ACC112 (cell line): Measurements from ENCODE around the gene NR2E1.

Source experiments
- H2AFZ ChIP-seq: fragments of 200-600 bp; sonication (generic); one replicate; pipeline ENCODE4 v1.6.0; 2017; ENCODE audit warnings: antibody characterized with exemption, low read length; ENCODE audit not compliant: unreplicated experiment
- H3K27ac ChIP-seq: fragments of 200-600 bp; sonication (generic); 2 replicates; pipeline ENCODE4 v1.5.1; 2014; ENCODE audit warnings: low read depth, mild to moderate bottlenecking, antibody characterized with exemption, low read length, moderate library complexity
- H3K27me3 ChIP-seq: fragments of 200-600 bp; sonication (generic); 2 replicates; pipeline ENCODE4 v1.6.1; 2014; ENCODE audit warnings: mild to moderate bottlenecking, antibody characterized with exemption, low read length, moderate library complexity, mixed read lengths; ENCODE audit not compliant: insufficient read depth
- H3K36me3 ChIP-seq: fragments of 200-600 bp; sonication (generic); 2 replicates; pipeline ENCODE4 v1.6.1; 2016; ENCODE audit warnings: mild to moderate bottlenecking, antibody characterized with exemption, low read length, moderate library complexity, mixed read lengths; ENCODE audit not compliant: insufficient read depth
- H3K4me1 ChIP-seq: fragments of 200-600 bp; sonication (generic); one replicate; pipeline ENCODE4 v1.6.1; 2016; ENCODE audit warnings: low read length, mixed read lengths; ENCODE audit not compliant: insufficient read depth, unreplicated experiment, control insufficient read depth
- H3K4me3 ChIP-seq: fragments of 200-600 bp; sonication (generic); 2 replicates; pipeline ENCODE4 v1.5.1; 2014; ENCODE audit warnings: mild to moderate bottlenecking, low read depth, low read length
- H3K79me2 ChIP-seq: fragments of 200-600 bp; sonication (generic); one replicate; pipeline ENCODE4 v1.6.0; 2016; ENCODE audit warnings: low read length; ENCODE audit not compliant: control insufficient read depth, unreplicated experiment, insufficient read depth

Gene NR2E1

DNA sequence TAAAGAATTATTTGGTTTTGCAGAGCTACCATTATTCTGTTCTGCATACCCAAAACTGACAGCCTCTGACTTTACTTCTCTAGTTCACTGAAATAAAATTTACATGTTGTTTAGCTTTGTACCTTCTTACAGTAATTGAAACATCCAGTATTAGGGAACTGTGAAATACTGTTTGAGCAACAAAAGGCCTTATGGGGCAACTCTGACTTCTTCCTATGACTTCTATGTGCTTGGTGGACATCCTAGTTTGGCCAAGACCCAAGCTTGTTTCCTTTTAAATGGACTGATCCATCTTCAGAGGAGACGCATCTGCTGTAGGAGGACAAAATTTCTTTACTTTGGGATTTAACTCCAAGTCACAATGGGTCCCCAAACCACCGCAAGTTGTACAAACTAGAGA lies 44.7 kb downstream of the NR2E1 start:
- Histone ChIP-seq H3K27ac (no peak overlapping the region), H3K4me3 (no peak overlapping the region), H2AFZ (no peak overlapping the region), H3K27me3 (no peaks in the 10 kb centered on the region), H3K79me2 (peaks cover 7% of the 10 kb centered on the region), H3K36me3 (peaks cover 14% of the 10 kb centered on the region; the same call in 1 of the 2 replicates), H3K4me1 (no peaks in the 10 kb centered on the region)

DNA sequence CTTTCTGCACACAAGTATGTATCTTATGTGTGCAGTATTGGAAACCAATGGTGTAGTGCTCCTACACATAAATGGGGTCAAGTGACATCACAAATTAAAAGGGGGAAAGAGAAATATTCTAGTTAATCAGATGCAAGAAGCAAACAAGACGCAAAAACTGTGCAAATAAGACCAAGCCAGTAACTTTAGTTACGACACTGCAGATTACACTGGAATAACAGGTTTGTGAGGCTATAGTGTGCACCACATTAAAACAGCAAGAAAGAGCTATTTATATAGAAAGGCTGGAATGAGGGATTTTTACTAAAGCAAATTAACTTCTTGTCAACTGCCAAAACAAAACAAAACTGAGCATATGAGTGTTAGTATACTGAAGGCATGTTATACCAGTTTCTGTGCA lies 45.8 kb downstream of the NR2E1 start:
- peaks cover 14% of the 10 kb centered on the region; the same call in 1 of the 2 replicates for H3K36me3 ChIP-seq
- H2AFZ ChIP-seq: no peak overlapping the region
- peaks cover 12% of the 10 kb centered on the region for H3K79me2 ChIP-seq
- H3K4me3 ChIP-seq: no peak overlapping the region
- no peaks in the 10 kb centered on the region for H3K27me3 ChIP-seq
- H3K4me1 ChIP-seq: no peaks in the 10 kb centered on the region
- H3K27ac ChIP-seq: no peak overlapping the region

DNA sequence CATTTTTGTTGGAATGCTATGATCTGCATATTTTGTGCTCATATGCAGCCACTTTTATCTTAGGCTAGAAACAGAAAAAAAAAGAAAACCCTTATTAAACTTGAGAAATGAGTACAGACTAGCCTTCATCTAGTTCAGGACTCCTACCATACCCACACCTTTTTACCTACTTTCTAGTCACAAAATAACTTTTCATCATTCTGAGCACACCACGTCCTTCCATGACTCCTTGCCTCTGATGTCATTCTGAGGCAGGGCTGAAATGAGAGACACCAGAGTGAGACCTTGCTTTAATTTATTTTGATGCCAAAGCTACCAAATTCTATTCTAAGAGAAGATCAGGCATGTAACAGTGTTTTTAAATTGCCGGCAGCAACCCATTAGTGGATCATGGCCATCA lies 56.2 kb downstream of the NR2E1 start:
- Histone ChIP-seq H3K79me2 (peaks cover 30% of the 10 kb centered on the region), H3K27ac (0 out of 2 replicates have a peak overlapping the region, but pooled peaks have one; percentile 27), H2AFZ (no peak overlapping the region), H3K4me3 (no peak overlapping the region), H3K36me3 (peaks cover 21% of the 10 kb centered on the region), H3K27me3 (no peaks in the 10 kb centered on the region), H3K4me1 (peaks cover 8% of the 10 kb centered on the region)

DNA sequence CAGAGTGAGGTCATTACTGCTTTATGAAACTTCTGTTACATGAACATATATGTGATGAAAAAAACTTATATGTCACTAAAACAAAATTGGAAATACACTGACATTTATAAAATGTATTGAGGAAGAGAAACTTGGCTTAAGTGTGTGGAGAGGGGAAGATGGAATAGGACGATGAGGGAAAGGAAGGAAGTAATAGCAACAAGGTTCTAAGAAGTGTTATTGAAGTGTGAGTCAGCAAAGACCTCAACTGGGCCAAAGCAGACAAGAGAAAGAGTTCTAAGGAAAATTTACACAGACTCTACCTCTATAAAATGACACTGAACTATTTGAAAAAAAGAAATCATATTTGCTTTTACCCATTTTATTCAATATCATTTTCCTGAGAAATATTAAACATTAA lies 56.7 kb downstream of the NR2E1 start:
- no peak overlapping the region for H3K4me3 ChIP-seq
- peaks cover 32% of the 10 kb centered on the region for H3K79me2 ChIP-seq
- peaks cover 21% of the 10 kb centered on the region for H3K36me3 ChIP-seq
- H2AFZ ChIP-seq: no peak overlapping the region
- H3K4me1 ChIP-seq: peaks cover 11% of the 10 kb centered on the region
- no peaks in the 10 kb centered on the region for H3K27me3 ChIP-seq
- peak overlapping the region; percentile 59 for H3K27ac ChIP-seq

DNA sequence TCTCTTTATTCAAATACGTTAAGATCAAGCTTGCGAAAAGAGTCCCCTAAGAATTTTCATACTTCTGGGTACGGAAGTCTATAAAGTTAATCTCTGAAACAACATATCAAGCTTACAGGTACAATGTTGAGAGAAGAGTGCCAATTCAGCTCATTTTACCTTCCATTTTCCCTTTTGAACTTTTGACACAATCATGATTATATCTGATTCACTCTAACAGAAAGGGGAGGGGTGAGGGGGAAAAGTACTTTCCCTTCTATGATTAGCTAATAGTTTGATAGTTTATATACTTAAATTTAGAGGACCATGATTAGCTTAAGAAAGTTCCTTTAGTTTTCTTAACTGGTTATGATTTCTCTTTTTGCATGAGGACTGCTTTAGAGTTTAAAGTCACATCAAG lies 61.5 kb downstream of the NR2E1 start:
- no peaks in the 10 kb centered on the region for H3K27me3 ChIP-seq
- no peak overlapping the region for H3K27ac ChIP-seq
- H3K4me1 ChIP-seq: peaks cover 14% of the 10 kb centered on the region
- no peak overlapping the region for H3K4me3 ChIP-seq
- no peak overlapping the region for H2AFZ ChIP-seq
- H3K79me2 ChIP-seq: peaks cover 48% of the 10 kb centered on the region
- H3K36me3 ChIP-seq: peaks cover 2% of the 10 kb centered on the region; the same call in 1 of the 2 replicates

DNA sequence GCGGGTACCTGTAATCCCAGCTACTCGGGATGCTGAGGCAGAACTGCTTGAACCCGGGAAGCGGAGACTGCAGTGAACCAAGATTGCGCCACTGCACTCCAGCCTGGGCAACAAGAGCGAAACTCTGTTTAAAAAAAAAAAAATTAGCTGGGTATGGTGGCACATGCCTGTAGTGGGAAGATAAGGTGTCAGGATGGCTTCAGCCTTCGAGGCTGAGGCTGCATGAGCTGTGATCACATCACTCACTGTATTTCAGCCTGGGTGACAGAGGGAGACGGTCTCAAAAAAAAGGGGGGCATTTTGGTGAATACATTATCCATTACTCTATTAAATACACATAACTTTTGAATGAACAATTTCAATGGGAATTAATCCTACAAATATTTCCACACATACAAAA lies 62.6 kb downstream of the NR2E1 start:
- Histone ChIP-seq H3K4me1 (peaks cover 8% of the 10 kb centered on the region), H3K79me2 (peaks cover 54% of the 10 kb centered on the region), H3K36me3 (no peaks in the 10 kb centered on the region), H3K27me3 (no peaks in the 10 kb centered on the region), H3K4me3 (no peak overlapping the region), H3K27ac (no peak overlapping the region), H2AFZ (no peak overlapping the region)

DNA sequence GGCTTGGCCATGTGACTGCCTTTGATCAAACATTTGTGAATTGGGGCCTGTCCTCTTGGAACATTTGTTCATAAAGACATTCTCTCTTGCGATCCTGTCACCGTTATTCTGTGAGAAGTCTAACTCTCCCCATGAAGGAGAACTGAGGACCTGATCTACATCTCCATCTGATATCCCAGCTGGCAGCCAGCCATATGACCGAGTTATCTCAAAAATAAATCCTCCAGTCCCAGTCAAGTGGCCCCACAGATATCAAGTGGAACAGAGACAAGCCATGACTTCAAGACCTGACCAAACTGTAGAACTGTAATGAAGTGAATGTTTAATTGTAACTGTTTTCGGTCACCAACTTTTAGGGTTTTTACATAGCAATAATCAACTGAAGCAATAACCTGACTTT lies 69.3 kb downstream of the NR2E1 start:
- Histone ChIP-seq H3K4me3 (no peak overlapping the region), H2AFZ (no peak overlapping the region), H3K27ac (no peak overlapping the region), H3K4me1 (no peaks in the 10 kb centered on the region), H3K36me3 (peaks cover 5% of the 10 kb centered on the region; the same call in 1 of the 2 replicates), H3K79me2 (peaks cover 54% of the 10 kb centered on the region), H3K27me3 (no peaks in the 10 kb centered on the region)

DNA sequence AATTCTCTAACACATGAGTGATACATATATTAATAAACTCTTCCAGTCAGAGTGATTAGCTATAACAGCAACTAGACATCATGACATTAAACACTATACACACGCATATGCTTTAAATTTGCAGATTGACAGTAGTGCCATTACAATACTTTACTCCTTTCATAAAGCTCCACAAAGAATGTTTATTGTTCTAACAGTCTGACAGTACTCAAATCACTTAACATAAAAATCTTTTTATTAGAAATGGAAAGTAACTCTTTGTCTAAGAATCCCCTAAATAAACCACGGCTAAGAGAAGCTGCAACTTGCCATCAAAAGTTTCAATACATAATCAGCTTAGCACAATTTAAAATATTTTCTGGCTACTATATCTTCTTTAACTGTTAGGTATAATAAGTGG lies 71.0 kb downstream of the NR2E1 start:
- no peaks in the 10 kb centered on the region for H3K27me3 ChIP-seq
- H3K4me1 ChIP-seq: no peaks in the 10 kb centered on the region
- H3K79me2 ChIP-seq: peaks cover 51% of the 10 kb centered on the region
- H3K27ac ChIP-seq: no peak overlapping the region
- peaks cover 9% of the 10 kb centered on the region for H3K36me3 ChIP-seq
- no peak overlapping the region for H2AFZ ChIP-seq
- no peak overlapping the region for H3K4me3 ChIP-seq

DNA sequence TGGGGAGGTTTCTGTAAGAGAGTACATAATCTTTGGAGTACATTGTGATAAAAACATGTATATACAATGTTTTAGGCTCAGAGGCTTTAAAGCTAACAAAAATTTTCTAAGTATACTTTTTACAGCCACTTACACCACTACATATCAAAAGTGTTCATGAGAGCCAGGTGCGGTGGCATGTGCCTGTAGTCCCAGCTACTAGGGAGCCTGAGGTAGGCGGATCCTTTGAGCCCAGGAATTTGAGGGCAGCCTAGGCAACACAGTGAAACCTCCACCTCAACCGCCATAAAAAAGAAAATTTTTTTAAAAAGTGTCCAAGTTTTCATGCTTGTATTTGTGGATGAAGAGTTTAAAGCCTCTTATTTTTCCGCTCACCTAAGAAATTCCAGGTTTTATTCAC lies 72.5 kb downstream of the NR2E1 start:
- Histone ChIP-seq H2AFZ (no peak overlapping the region), H3K27ac (no peak overlapping the region), H3K79me2 (peaks cover 52% of the 10 kb centered on the region), H3K4me3 (no peak overlapping the region), H3K4me1 (no peaks in the 10 kb centered on the region), H3K27me3 (no peaks in the 10 kb centered on the region), H3K36me3 (peaks cover 19% of the 10 kb centered on the region)
